Left renal cortex interstitium (tissue), 4 donors: Measurements from ENCODE around the gene SRBD1. TPM values are rescaled to one million over a fixed set of nuclear protein-coding genes. Genes with fewer than 3 reads are reported as not detected.

Source experiments
- DNase-seq, 4 donors: peaks; one replicate each; pipeline ENCODE4 v3.0.0-alpha.2; 2013; ENCODE audit warnings: low read depth in 4 of 4, low spot score in 2 of 4, missing footprints in 1 of 4
- polyA plus RNA-seq, 4 donors: library from polyadenylated mRNA; unstranded; fragments of 120-200 nt; gene quantifications; one replicate each; pipeline ENCODE4 v1.2.1, GENCODE V29; 2013; ENCODE audit not compliant: insufficient read length in 4 of 4

SRBD1 gene
- polyA plus RNA-seq, 4 donors, result 21.2 to 25.9 (median 22.8) TPM

DNA sequence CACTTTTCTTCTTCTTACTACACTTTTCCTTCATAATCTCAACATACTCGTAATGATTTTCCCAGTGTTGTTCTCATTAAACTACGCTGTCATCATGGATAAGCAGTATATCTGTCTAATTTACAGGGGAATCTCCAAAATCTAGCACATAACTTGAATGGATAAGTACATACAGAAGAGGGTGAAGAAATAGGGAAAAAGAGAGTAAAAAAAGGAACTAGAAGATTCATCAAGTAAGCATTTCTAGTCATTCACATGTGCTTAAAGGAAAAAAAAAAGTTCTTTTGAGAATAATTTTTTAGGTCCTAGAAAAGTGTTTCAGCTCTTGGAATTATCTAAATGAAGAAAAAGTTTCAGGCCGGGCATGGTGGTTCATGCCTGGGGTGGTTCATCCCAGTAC lies 51.6 kb downstream of the SRBD1 start:
- no peak for DNase-seq

DNA sequence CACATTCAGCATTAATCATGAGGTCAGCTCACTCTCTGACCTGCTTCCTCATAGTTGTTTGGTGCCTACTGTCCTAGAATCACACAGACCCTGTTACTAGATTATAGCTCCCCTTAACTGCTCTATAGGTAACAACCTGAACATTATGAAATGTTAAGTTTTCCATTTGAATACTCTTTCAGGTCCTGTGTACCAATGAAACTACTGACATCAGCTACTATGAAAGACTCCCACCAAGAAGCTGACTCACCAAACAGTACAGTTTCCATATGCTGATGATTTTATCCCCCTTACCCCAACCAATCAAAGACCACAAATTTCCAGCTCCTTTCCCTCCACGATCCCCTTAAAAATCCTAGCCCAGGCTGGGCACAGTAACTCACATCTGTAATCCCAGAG lies 56.3 kb downstream of the SRBD1 start:
- no peak for DNase-seq

DNA sequence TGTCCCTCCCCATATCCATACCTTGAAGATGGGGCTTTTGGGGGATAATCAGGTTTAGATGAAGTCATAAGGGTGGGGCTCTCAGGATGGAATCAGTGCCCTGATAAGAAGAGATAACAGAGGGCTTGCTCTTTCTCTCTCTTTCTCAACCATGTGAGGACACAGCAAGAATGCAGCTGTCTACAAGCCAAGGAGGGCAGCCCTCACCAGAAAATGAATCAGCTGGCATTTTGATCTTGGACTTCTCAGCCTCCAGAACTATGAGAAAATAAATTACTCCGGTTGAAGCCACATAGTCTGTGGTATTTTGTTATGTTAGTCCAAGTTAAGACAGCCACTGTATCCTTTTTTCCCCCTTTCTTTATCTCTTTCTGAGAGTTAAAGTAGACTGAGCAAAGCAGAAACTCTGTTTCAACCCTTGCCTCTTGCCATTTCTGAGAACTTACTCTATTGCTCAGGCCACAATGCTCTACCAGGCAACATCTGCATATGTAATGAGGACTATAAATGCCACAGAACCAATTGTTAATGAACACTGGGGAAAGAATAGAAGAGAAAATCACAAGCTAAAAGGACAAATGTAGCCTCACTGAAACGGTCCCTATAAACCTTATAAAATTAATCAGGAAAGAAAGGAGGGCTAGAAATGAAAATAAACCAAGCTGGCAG lies 56.9 kb downstream of the SRBD1 start:
- DNase-seq, result no peak

DNA sequence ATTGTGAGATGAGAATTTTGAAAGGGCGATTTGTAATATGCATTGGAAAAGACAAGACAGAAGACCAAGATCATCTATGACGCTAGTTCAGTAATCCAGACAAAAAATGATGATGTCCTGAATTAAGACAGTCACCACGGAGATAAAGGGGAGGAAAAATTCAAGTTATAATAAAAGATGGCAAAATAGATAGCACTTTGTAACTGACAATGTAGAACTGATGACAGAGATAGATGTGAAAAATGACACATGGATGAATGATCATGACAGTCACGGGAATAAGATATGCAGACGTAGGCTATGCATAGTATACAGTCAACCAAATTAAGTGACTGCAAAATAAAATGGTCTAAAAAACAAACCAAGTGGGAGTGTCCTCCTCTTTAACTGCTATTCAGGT lies 59.2 kb downstream of the SRBD1 start:
- no peak for DNase-seq

DNA sequence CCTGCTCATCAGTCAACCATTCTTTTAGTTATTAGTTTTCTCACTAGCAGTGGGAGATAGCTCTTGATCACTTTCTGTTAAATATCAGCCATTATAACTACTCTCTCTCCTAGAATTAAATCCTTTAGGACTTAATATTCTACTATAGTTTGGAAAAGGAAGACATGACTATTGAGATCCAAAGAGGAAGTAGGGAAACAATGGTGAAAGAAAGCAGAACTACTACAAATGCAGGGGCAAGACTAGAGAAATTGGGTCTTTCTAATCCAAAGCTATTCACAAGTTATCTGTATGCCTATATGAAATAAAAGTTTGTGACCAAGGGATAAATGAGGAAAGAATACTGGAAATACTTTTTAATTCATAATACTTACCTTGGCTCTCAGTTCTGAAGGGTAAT lies 65.1 kb downstream of the SRBD1 start:
- no peak for DNase-seq

DNA sequence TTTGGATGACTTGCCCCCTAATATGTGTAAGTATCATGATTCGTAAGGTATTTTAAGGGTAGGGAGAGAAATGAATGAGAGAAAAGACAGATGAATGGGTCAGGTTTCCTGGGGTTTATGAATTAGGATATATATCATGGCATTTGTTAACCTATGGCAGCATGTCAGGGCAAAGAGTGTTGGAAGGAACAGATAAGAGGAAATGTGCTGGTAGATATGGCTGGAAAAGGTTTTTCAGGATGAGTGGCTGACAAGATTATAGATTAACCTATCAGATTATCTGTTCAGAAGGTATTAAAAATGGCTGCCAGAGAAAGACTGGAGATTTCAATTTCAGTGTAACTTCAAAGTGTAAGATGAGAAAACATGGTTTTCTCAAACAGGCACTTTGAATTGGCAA lies 67.8 kb downstream of the SRBD1 start:
- no peak for DNase-seq

DNA sequence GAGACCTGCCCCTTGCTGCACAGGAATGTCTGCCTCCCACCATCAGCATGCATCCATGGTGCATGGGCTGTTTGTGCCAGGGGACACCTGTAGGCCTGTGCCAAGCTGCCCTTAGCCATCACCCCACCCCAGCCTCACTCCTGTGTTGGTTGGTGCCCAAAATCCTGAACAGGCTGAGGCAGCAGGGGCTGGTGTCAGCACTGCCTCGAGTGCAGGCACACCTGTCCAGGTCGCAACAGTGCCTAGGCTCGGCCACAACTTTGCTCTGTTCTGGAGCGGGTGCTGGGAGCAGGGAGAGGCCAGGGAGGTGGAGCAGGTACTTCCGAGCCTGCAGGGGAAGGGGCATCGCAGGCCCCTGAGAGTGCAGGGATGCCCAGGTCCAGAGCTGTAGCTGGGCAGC lies 69.1 kb downstream of the SRBD1 start:
- DNase-seq, result no peak

DNA sequence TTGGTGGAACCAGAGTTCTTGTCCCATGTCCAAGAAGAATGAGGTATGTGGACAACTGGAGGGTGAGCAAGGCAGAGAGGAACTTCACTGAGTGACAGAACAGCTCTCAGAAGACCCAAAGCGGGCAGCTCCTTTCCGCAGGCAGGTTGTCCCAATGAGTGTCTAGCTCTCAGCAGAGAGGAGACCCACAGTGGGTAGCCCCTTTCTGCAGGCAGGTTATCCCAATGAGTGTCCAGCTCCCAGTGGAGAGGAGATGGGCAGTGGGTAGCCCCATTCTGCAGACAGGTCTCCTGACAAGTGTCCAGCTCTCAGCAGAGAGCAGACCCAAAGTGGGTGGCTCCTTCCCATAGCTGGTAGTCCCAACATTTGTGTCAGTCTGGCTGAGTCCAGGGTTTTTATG lies 69.6 kb downstream of the SRBD1 start:
- DNase-seq, result no peak

DNA sequence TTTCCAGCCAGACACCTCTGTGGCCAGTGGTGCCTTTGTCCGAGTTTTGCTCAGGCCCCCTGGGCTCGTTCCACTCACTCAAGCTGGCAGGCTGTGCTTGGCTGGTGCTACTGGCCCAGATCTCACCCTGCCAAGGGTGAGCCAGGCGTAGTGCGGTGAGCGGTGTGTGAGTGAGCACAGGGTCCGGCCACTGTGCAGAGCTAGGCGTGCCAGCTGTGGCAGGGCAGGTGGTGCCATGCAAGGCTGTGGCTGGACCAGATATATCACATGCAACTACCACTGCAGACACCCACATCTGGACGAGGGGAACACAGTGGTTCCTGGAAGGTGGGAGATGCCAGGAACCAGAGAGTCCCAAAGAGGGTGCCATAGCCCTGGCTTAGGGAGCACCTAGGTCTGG lies 70.1 kb downstream of the SRBD1 start:
- DNase-seq, result no peak

DNA sequence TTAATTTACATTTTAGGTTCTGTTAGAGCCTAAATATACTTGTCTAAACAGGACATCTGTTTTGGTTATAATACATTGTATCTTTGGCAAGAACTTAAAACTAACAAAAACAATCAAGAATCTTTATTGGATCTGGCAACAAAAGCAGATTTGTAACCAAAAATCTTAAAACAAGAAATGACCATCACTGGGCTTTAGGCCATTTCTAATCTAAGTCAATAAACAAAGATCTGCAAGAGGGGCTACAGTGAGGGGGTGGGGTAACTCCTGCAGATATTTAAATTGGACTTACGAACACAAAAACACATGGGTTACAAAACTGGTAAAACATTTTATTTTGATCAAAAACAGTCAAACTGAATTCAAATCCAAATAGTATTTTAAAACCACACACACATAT lies 77.3 kb downstream of the SRBD1 start:
- no peak for DNase-seq

DNA sequence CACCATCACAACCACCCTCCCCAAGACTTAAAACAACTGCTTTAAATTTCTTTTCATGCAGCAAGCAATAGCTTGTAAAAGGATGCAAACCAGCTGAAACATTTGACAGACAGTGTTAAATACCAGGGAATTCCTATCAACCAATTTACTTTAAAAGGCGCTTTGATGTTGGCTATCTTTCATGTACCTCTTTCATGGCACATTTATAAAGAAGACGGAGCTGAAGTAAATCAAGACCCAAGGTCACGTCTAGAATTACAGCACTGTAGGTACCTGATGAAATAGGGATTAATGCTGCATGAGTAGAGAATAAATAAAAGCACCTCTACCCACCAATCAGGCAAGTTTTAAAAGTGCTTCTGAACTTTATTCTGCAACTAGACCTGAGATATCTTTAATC lies 78.9 kb downstream of the SRBD1 start:
- DNase-seq, result peak in 3 of 4 donors; percentile 12 to 31 (median 24)

DNA sequence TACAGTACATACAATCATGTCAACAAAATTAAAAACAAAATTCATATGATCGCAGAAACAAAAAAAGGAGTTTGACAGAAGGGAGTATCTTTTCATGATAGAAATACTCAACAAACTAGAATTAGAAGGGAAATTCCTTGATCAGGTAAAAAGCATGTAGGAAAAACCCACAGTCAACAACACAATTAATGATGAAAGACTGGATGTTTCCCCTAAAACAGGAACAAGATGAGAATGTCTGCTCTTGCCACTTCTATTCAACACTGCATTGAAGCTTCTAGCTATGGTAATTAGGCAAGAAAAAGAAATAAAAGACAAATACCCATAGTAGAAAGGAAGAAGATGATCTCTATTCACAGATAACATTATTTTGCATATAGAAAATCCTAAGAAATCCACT lies 87.1 kb downstream of the SRBD1 start:
- DNase-seq, result no peak

DNA sequence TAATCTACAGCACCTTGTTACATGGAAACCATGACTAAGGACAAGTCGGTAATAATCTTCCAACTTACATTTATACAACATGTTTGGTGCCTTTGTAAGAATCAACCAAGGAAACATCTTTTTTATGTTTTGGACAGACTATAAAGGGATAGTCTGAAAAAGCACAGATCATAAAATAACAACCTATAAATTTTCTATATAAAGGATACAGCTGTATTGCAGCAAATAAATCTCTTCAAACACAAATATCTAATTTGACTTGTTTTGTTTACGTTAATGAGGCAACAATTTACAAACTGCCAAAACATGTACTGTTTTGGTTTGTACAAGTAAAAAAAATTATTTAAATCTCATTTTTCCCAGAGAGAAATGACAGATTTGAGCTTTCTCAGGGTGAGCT lies 92.5 kb downstream of the SRBD1 start:
- DNase-seq, result no peak

DNA sequence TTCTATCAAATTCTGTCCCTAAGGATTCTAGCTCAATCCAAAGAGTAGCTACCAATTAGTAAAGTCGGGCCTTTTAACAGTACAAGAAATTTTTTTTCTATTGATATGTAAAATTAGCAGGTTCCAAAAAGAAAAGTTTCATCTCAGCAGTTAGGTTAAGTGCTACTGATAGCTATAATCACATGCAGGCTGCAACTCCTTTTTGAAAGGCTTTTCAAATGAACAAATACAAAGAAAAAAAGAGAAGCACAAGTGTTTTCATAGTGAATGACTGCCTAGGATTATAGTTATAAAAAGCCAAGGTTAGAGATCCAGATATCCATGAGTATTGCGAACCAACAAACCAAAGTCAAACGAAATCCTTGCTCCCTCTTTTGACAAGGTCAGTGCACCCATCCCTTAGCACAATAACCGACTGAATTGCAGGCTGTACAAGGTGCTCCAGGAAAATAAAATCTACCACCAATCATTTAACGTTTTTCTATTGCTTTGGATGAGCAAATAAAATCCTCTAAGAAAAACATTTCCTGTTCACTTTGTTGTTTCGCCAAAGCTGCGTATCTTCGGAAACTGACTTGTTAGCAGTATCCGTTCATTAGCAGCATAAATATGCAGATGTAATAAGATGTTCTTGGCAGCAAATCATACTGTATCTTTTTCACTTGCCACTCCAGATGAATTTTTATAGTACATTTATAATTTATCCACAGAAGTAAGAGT lies 100.2 kb downstream of the SRBD1 start:
- no peak for DNase-seq

DNA sequence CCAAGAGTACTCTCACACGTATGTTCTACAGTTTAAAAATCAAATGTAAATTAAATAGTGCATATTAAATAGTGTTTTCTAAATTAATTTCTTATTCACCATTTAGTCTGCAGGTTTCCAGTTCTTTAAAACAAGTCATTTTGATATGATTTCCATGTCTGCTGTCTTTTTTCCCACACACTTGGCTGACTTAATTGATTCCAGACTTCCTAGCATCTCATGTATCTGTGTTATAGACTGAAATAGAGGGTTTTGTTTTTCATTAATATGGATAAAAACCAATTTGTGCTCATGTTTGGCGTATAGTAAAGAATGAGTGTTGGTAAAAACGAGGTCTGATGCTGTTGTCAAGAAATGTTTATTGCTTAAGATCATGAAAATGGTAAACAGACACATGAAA lies 104.3 kb downstream of the SRBD1 start:
- DNase-seq, result no peak

DNA sequence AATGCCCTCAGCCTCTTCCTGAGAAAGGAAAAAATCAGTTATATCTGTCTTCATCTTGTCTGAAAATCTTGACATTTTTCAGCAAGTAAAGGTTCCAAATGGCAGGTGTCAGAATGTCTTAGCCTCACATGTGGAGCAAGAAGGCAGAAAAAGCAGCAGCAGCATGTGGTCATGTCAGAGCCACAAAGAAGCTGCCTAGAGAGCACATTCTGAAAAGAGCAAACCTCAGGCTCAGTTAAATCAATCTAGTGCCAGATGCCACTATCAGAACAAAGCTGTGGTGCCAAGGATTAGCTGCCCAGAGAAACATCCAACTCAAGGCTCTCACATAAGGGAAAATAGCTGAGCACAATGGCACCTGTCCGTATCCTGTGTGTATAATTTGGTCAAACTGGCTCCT lies 105.9 kb downstream of the SRBD1 start:
- DNase-seq, result no peak

DNA sequence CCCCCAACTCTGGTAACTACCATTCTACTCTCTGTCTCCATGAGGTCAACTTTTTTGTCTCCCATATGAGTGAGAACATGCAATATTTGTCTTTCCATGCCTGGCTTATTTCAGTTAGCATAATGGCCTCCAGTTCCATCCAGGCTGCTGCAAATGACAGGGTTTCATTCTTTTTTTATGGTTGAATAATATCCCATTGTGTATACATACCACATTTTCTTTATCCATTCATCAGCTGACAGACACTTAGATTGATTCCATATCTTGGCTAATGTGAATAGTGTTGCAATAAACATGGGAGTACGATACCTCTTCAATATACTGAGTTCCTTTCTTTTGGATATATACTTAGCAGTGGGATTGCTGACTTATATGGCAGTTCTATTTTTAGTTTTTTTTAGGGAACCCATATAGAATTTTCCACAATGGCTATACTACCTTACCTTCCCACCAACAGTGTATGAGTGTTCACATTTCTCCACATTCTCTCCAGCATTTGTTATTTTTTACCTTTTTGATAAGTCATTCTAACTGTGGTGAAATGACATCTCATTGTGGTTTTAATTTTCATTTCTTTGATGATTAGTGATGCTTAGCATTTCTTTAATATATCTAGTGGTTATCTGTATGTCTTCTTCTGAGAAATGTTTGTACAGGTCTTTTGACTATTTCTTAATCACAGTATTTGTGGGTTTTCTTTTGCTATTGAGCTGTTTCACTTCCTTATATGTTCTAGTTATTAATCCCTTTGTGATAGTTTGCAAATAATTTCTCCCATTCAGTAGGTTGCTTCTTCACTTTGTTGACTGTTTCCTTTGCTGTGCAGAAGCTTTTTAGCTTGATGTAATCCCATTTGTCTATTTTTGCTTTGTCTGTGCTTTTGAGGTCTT lies 112.2 kb downstream of the SRBD1 start:
- DNase-seq, result no peak

DNA sequence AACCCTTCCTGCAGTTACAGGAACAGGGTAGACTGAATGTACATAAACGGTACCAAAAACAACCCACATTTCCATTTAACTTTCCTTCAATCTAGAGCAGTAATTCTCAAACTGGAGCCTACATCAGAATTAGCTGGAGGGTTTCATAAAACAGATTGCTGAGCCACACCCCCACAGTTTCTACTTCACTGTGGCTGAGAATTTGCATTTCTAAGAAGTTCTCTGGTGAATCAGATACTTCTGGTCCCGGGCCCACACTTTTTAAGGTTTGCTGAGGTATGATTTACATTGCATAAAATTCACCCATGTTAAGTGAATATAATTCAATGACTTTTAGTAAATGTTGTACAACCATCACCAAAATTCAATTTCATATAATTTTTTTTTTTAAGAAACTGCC lies 113.7 kb downstream of the SRBD1 start:
- no peak for DNase-seq

DNA sequence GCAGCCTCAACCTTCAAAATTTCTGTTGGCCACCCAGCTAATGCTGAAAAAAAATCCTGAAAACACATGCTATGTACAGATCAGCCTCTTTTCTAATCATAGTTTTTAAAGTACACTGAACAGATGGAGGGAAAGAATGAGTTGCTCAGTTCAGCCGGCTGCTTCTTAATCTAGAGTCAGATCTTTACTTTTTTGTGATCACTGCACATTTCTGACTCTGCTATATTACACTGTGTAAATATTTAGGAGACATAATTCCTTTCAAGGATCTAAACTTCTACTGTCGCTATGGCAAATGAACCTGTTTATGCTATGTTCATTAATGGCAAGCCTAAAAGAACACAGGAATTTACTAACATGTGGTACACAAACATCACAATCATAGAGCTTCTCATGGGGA lies 114.2 kb downstream of the SRBD1 start:
- no peak for DNase-seq

DNA sequence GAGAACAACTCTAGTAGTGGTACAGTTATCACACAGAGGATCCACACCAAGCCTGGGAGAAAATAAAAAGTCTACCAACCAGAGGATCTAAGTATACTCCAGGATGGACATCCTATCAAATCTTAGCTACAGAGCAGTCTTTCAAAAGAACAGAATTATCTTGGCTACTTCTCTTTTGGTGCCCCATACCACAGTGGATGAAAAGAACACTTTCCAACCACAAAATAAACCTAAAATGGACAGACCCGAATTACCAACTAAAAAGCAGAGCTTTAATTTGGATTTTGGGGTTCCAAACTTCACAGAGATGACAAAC lies 116.1 kb downstream of the SRBD1 start:
- no peak for DNase-seq

DNA sequence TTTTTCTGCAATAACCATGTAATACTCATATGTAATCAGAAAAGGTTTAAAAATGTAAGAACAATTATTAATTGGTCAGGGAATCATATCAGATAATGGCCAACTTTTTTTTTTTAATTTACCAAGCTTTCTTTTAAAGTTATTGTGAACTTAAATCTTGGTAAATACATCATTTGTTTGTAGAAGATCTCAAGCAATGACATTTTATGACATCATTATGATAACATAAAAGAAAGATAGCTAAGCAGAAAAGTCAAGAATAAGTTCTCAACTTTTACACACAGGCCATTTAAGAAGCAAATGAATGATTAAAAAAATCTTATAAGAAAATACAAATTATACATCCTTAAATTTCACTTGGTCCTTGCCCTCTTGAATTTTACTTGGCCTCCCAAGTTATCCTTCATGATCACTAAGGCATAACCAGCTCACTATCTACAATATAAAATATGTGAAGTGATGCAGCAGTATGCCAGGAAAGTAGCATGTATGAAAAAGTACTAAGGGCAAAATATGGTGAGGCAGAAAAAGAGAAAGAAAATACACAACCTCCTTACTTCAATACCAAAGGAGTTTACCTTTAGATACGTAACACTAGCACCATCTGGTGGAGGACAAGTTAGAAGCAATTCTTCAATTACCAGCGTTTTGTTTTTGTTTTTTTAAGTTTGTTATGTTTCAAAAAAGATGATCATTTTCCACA lies 116.6 kb downstream of the SRBD1 start:
- peak; percentile 34 to 62 (median 42) for DNase-seq
